CD1c-positive myeloid dendritic cell (primary cell): ENCODE data around the gene GNB3.

ENCODE experiments used
- DNase-seq: peaks from one replicate; pipeline ENCODE4 v3.0.0-alpha.2; 2016; ENCODE audit errors: extremely low spot score

GNB3 gene

GRCh38 chr12:6840761-6841515 is at the start of gene GNB3:
Gene GNB3 (plus strand): TSS chr12:6840925. CDS start chr12:6841288, 363 bp downstream.
- DNase-seq, result no peak

GRCh38 chr12:6791931-6792520 is 48.7 kb upstream of the GNB3 start:
- DNase-seq, result peak; percentile 25

DNA sequence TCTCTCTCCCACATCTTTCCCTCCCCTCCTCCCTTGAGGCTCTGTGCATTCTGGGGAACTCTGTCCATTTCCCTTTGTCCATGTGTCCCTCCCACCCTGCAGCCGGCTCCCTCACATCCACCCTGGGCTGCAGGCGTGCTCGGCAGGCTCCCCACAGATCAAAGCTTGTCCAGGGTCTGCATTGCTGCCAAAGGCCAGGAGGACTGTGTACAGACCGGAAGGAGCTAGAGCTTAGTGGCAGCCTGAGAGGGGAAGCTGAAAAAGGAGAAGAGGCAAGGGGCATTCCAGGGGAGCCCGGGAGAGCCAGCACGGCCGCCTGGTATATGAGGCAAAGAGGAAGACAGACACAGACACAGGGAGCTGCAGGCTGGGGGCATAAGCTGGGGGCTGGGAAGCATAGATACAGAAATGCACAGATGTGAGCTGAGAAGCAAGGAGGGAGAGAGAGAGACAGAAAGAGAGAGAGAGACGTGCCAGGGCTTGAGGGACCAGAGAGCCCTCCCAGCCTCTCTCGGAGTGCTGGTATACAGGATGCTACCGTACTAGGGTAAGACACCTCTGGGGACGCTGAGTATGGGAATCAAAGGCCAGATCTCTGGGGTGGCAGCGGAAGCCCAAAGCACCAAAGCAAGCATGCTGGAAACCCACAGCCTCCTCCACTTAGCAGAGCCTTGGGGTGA is 48.1 kb upstream of the GNB3 start:
- DNase-seq, result peak; percentile 82

DNA sequence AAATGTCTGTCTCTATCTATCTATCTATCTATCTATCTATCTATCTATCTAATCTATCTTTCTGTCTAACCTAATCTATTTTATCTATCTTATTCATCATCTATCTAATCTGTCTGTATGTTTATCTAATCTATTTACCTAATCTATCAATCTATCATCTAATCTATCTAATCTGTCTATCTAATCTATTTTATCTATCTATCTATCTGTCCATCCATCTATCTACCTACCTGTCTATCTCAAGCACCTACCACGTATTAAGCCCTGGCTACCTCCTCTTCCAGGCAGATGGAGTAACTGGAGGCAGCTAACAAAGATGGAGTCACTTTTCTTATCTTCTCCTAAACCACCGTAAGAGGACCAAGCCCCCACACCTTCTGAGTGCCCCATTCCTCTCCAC is 45.6 kb upstream of the GNB3 start:
- DNase-seq, result no peak

GRCh38 chr12:6796576-6796975 is 44.1 kb upstream of the GNB3 start:
- no peak for DNase-seq

DNA sequence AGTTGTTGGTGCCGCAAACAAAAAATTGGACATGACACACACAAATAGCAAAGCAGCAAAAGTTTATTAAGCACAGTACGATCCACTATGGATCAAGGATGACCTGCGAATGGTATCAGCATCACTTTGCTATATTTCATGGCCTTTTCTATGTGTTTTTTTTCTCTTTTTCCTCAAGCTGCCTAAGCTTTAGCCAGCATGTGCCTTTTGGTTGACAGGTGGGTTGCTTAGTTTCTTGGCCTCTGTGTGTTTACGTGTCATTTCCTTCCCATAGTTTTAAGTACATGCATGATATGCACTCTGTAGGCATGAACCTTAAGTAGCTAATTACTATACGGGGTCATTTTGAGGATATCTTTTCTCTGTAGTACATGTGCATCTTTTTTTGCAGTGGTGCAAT is 41.6 kb upstream of the GNB3 start:
- DNase-seq, result no peak

DNA sequence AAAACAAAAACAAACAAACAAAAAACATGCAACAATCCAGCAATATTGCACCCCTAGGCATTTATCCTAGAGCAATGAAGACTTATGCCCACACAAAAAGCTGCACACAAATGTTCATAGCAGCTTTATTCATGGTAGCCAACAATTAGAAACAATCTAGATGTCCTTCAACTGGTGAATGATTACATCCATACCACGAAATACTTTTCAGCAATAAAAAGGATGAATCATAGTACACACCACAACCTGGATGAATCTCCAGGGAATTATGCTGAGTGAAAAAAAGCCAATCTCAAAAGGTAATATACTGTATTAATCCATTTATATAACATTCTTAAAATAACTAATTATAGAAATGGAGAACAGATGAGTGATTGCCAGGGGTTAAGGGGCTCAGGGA is 33.6 kb upstream of the GNB3 start:
- no peak for DNase-seq

DNA sequence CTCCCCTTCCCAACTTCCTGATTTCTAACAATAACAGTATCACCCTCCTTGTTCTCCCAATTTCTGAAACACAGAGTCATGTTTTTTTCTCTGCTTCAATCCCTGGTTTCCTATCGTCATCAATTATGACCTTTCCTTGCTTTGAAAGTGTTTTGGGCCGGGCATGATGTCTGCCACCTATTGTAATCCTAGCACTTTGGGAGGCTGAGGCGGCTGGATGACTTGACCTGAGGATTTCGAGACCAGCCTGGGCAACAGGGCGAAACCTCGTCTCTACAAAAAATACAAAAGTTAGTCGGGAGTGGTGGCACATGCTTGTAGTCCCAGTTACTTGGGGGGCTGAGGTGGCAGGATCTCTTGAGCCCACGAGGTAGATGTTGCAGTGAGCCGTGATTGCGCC is 31.7 kb upstream of the GNB3 start:
- DNase-seq, result no peak

DNA sequence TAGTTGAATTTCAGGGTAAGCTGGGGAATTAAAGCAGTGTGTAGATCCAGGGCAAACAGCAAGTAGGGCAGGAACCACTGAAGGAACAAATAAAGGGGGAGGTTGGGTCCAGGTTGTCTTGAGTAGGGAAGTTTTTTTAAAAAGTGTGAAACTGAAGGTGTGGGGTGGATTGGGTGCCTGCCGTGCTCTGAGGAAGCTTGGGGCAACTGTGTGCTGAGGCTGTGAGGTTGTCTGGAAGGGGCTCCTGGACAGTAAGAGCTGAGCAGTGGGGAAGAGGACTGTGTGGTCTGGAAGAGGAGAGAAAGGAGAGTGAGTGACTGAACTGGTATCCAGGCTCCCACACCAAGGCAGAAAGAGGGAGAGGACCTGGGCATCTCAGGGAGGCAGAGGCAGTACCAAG is 30.0 kb upstream of the GNB3 start:
- no peak for DNase-seq

DNA sequence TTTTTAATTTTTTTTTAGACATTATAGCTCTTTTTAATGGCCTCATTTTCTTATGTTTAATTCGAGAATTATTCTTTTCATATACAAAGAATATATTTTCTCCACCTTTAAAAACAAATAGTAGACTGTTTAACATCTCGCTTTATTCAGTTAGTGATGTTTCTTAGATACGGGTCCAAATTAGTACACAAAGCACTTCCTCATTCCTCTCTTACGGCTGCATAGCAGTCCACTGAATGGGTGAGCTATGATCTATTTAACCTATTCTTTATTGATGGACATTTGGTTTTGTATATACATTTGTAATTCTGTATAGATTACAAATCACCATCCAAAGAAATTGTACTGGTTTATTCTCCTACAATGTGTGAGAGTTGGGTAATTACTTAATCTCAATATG is 27.4 kb upstream of the GNB3 start:
- DNase-seq, result no peak

GRCh38 chr12:6816598-6816997 is 24.1 kb upstream of the GNB3 start:
- DNase-seq, result no peak

DNA sequence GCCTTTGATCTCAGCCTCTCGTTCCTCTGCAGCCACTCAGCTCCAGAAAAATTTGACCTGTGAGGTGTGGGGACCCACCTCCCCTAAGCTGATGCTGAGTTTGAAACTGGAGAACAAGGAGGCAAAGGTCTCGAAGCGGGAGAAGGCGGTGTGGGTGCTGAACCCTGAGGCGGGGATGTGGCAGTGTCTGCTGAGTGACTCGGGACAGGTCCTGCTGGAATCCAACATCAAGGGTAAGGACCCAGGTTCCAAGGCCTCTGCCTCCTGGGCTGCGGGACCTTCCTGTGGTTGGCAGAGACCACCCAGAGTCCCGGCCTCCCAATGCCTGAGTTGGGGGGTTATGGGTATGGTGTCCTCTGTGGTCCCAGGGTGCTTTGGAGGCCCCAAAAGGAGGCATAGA is 23.6 kb upstream of the GNB3 start:
- DNase-seq, result no peak

DNA sequence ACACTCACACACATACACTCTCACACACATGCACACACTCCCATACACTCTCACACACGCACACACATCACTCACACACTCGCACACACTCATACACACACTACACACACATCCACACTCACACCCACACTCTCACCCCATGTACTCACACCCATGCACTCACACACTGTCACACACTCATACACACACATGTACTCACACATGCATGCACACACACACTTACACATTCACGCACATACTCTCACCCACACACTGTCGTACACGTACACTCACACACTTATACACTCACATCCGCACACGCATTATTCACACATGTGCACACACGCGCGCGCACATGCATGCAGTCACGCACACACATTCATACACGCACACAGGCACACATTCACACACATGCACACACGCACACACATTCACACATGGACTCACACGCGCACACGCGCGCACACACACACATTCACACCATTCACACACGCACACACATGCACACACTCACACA is 23.0 kb upstream of the GNB3 start:
- DNase-seq, result no peak

DNA sequence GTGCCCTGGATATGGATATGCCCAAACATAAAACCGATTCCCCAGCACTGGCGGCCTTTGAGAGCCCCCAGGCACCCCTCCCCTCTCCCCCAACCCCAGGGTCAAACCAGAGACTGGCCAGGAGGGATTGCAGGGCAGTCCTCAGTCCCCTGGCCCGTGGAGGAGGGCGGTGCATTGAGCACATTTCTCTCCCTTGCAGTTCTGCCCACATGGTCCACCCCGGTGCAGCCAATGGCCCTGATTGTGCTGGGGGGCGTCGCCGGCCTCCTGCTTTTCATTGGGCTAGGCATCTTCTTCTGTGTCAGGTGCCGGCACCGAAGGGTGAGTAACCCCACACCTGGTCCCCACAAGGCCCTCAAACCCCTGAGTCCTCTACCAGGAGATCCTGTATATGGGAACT is 22.5 kb upstream of the GNB3 start:
- DNase-seq, result no peak

- DNase-seq, result no peak
Measured at GRCh38 chr12:6818645-6819044, 22.1 kb upstream of the GNB3 start.

- no peak for DNase-seq
Measured at GRCh38 chr12:6819106-6820030, 21.4 kb upstream of the GNB3 start.

DNA sequence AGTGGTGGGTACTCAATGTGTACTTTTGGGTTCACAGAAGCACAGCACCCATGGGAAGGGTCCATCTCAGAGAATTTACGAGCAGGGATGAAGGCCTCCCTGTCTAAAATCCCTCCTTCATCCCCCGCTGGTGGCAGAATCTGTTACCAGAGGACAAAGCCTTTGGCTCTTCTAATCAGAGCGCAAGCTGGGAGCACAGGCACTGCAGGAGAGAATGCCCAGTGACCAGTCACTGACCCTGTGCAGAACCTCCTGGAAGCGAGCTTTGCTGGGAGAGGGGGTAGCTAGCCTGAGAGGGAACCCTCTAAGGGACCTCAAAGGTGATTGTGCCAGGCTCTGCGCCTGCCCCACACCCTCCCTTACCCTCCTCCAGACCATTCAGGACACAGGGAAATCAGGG is 20.6 kb upstream of the GNB3 start:
- no peak for DNase-seq

DNA sequence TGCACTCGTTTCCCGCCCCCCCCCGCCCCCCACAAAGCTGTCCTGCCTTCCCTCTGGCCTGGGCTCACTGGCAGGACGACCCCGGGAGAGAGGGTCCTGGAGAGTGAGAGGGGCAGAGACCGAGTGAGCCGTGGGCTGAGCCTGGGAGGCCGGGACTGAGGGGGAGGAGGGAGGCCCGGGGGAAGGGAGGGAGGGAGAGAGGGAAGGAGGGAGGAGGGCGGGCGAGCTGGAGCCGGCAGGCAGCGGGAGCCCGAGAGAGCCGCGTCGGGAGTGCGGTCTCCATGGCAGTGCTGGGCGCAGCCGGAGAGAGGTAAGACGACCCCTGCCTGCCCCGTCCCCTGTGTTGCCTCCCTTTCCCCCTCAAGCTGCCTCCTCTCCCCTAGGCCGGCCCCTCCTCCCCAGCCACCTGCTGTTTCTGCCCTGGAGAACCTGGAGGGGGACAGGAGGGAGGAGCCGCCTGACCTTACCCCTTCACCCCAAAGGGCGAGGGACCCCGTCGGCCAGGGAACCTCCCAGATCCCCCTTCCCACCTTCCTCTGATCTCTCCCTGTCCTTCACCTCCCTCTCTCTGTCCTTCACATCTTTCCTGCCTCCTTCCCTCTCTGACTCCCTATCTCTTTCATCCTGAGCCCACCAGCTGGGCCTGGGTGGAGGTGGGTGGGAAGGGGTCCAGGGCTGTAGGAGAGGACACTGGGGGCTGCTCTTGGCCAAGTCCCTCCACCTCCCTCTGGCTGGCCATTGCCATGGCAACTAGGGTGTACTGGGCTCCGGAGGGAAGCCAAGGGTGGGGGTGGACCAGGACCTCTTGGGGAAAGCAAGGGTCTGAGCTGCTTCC is 18.9 kb upstream of the GNB3 start, which contains the start of gene GPR162:
GPR162 (plus strand) TSS at position 231 of the 835 bp plus-strand sequence. CDS start 2,078 bp downstream, outside the sequence.
- DNase-seq, result no peak

- no peak for DNase-seq
Measured at GRCh38 chr12:6822426-6823135, 18.1 kb upstream of the GNB3 start.
